K562 (cell line): ENCODE results near the gene TCF4. TPM values are rescaled to one million over a fixed set of nuclear protein-coding genes. Genes with fewer than 3 reads are reported as not detected.

ENCODE experiments used
- ATAC-seq: fragments of 200-7000 bp; cut with Tn5 transposase; 3 replicates; pipeline ENCODE4 v1.9.1; 2020; ENCODE audit warnings: moderate library complexity
- BruUV-seq: library from RNA; stranded (reverse); fragments of 400-500 nt; replicated peaks from 2 replicates; lab custom pipeline; 2021; lab: Mats Ljungman, UMichigan
- CTCF ChIA-PET: fragments of 300-600 bp; formaldehyde crosslinking; extraction: SDS; loops from one replicate; lab custom pipeline; 2021; ENCODE audit warnings: low intra/inter-chr PET ratio; lab: Yijun Ruan, JAX
- POLR2A ChIA-PET: fragments of 300-600, 350-650 bp; sonication (Branson Sonifier 250); formaldehyde crosslinking; extraction: SDS; loops from one replicate; lab custom pipeline; 2021; ENCODE audit warnings: antibody characterized with exemption, inconsistent platforms; lab: Yijun Ruan, JAX
- DNase-seq, 4 experiments: peaks; one replicate each; pipeline versions ENCODE4 v3.0.0 to v3.0.0-alpha.2; 2011 to 2018; ENCODE audit warnings: low spot score in 3 of 4, mixed read lengths in 3 of 4; ENCODE audit errors: extremely low read depth in 1 of 4
- FAIRE-seq: peaks from 2 replicates; lab custom pipeline; 2011; peaks lifted over from hg19 to GRCh38; lab: Jason Lieb, UNC
- H2AFZ ChIP-seq: 2 replicates; pipeline ENCODE4 v1.6.0; 2011; ENCODE audit warnings: low read depth, low read length, control low read depth, inconsistent platforms
- H3K27ac ChIP-seq: fragments of 200-600 bp; 3 replicates; pipeline ENCODE4 v1.8.0; 2011; ENCODE audit warnings: low read depth, mild to moderate bottlenecking, control low read depth, inconsistent platforms, low read length, moderate library complexity, mixed read lengths; ENCODE audit errors: extremely low read depth
- H3K27me3 ChIP-seq, 2 experiments: fragments of 300-600 bp in 1 of 2; 2 replicates in 1 of 2; 3 replicates in 1 of 2; pipeline versions ENCODE4 v1.6.0 to v1.8.0; 2011; ENCODE audit warnings: inconsistent platforms in 2 of 2, low read length in 2 of 2, mild to moderate bottlenecking in 1 of 2, mixed read lengths in 1 of 2, moderate library complexity in 1 of 2; ENCODE audit not compliant: control insufficient read depth in 2 of 2, insufficient read depth in 2 of 2
- H3K36me3 ChIP-seq: fragments of 300-600 bp; 3 replicates; pipeline ENCODE4 v1.8.0; 2011; ENCODE audit warnings: mild to moderate bottlenecking, low read length, inconsistent platforms; ENCODE audit not compliant: control insufficient read depth, insufficient read depth
- H3K4me1 ChIP-seq, 2 experiments: fragments of 200-600 bp in 1 of 2; replicated peaks in 1 of 2; 2 replicates in 1 of 2; 3 replicates in 1 of 2; pipeline versions ENCODE4 v1.5.1 to v1.8.0; 2011; ENCODE audit warnings: inconsistent platforms in 2 of 2, low read length in 2 of 2, mild to moderate bottlenecking in 1 of 2, mixed read lengths in 1 of 2, moderate library complexity in 1 of 2; ENCODE audit not compliant: control insufficient read depth in 2 of 2, insufficient read depth in 2 of 2
- H3K4me2 ChIP-seq: 2 replicates; pipeline ENCODE4 v1.6.1; 2011; ENCODE audit warnings: low read length, control low read depth, inconsistent platforms, mixed read lengths; ENCODE audit not compliant: insufficient read depth
- H3K4me3 ChIP-seq: fragments of 200-600 bp; sonication (generic), shearing (Covaris generic); 2 replicates; pipeline ENCODE4 v1.5.1; 2016; ENCODE audit warnings: control low read depth, inconsistent platforms
- H3K79me2 ChIP-seq: fragments of 200-600 bp; 3 replicates; pipeline ENCODE4 v1.8.0; 2011; ENCODE audit warnings: low read length, inconsistent platforms; ENCODE audit not compliant: control insufficient read depth, insufficient read depth
- H3K9ac ChIP-seq, 2 experiments: 2 replicates each; pipeline versions ENCODE4 v1.6.0 to v1.6.1; 2011; ENCODE audit warnings: low read depth in 2 of 2, low read length in 2 of 2, control low read depth in 1 of 2, inconsistent platforms in 1 of 2, mild to moderate bottlenecking in 1 of 2, mixed read lengths in 1 of 2; ENCODE audit not compliant: insufficient read depth in 1 of 2
- H3K9me1 ChIP-seq: one replicate; pipeline ENCODE4 v1.6.0; 2011; ENCODE audit warnings: inconsistent platforms, mild to moderate bottlenecking, low read length, moderate library complexity; ENCODE audit not compliant: control insufficient read depth, insufficient read depth
- H3K9me3 ChIP-seq: replicated peaks from 2 replicates; pipeline ENCODE4 v1.5.1; 2011; ENCODE audit warnings: low read depth, low read length, inconsistent platforms; ENCODE audit not compliant: control insufficient read depth, insufficient read depth
- H4K20me1 ChIP-seq: replicated peaks from 2 replicates; pipeline ENCODE4 v1.6.1; 2011; ENCODE audit warnings: low read length, inconsistent platforms, mixed read lengths; ENCODE audit not compliant: control insufficient read depth, insufficient read depth
- ATF4 ChIP-seq: fragments of 450-650 bp; formaldehyde crosslinking; IDR thresholded peaks from 2 replicates; pipeline ENCODE4 v1.4.0; 2022; ENCODE audit warnings: mild to moderate bottlenecking, moderate library complexity
- C11orf30 ChIP-seq: fragments of 450-650 bp; IDR thresholded peaks from 2 replicates; pipeline ENCODE4 v1.6.1; 2016; ENCODE audit warnings: low read depth, mild to moderate bottlenecking
- CREBBP ChIP-seq: IDR thresholded peaks from one replicate; pipeline ENCODE4 v1.6.1; 2012; ENCODE audit warnings: low read depth, mild to moderate bottlenecking, control low read depth, inconsistent platforms, low read length
- CTBP1 ChIP-seq: fragments of 450-650 bp; IDR thresholded peaks from 2 replicates; pipeline ENCODE4 v1.6.1; 2016; ENCODE audit warnings: borderline replicate concordance
- DNMT1 ChIP-seq: fragments of 450-650 bp; IDR thresholded peaks from 2 replicates; pipeline ENCODE4 v1.6.1; 2016; ENCODE audit warnings: antibody characterized with exemption, mild to moderate bottlenecking
- HBP1 ChIP-seq: fragments of 450-650 bp; formaldehyde crosslinking; IDR thresholded peaks from 2 replicates; pipeline ENCODE4 v1.4.0; 2022; ENCODE audit warnings: missing genetic modification characterization
- HDAC8 ChIP-seq: fragments of 450-650 bp; IDR thresholded peaks from 2 replicates; pipeline ENCODE4 v1.6.1; 2016; ENCODE audit warnings: mild to moderate bottlenecking, missing genetic modification characterization, moderate library complexity, missing compliant biosample characterization
- HNRNPL ChIP-seq: fragments of 200-400 bp; formaldehyde crosslinking; IDR thresholded peaks from 2 replicates; pipeline ENCODE4 v1.6.1; 2017; ENCODE audit warnings: low read depth, mild to moderate bottlenecking, low read length
- KLF13 ChIP-seq: fragments of 450-650 bp; IDR thresholded peaks from 2 replicates; pipeline ENCODE4 v1.6.1; 2016; ENCODE audit warnings: missing genetic modification characterization, low read depth, mild to moderate bottlenecking, missing compliant biosample characterization, moderate library complexity, borderline replicate concordance
- LARP7 ChIP-seq: fragments of 450-650 bp; IDR thresholded peaks from 2 replicates; pipeline ENCODE4 v1.6.1; 2016
- MEF2A ChIP-seq: IDR thresholded peaks from 2 replicates; pipeline ENCODE4 v1.6.1; 2011; ENCODE audit warnings: low read depth, mild to moderate bottlenecking, low read length, moderate library complexity; ENCODE audit not compliant: control insufficient read depth
- PATZ1 ChIP-seq: fragments of 250-450 bp; sonication (Bioruptor Pico); IDR thresholded peaks from 2 replicates; pipeline ENCODE4 v1.5.0; 2020; ENCODE audit warnings: mild to moderate bottlenecking, borderline replicate concordance
- SREBF1 ChIP-seq: fragments of 150-350 bp; IDR thresholded peaks from 2 replicates; pipeline ENCODE4 v1.6.1; 2014; ENCODE audit warnings: antibody characterized with exemption, low read depth, low read length, borderline replicate concordance
- TAL1 ChIP-seq: fragments of 450-650 bp; IDR thresholded peaks from 2 replicates; pipeline ENCODE4 v1.6.1; 2016; ENCODE audit warnings: mild to moderate bottlenecking
- TARDBP ChIP-seq: fragments of 450-650 bp; IDR thresholded peaks from 2 replicates; pipeline ENCODE4 v1.6.1; 2016
- TCFL5 ChIP-seq: fragments of 250-450 bp; sonication (Bioruptor Pico); conservative IDR thresholded peaks from 2 replicates; pipeline ENCODE4 v1.6.1; 2021; ENCODE audit warnings: mild to moderate bottlenecking, moderate library complexity, matching md5 sums
- ZBED1 ChIP-seq: IDR thresholded peaks from 2 replicates; pipeline ENCODE4 v1.6.1; 2014
- ZNF133 ChIP-seq: fragments of 250-450 bp; sonication (Bioruptor Pico); IDR thresholded peaks from 2 replicates; pipeline ENCODE4 v1.4.0; 2020; ENCODE audit warnings: mild to moderate bottlenecking
- ZNF561 ChIP-seq: fragments of 450-650 bp; formaldehyde crosslinking; conservative IDR thresholded peaks from 2 replicates; pipeline ENCODE4 v1.4.0; 2020; ENCODE audit warnings: mild to moderate bottlenecking, moderate library complexity
- ZNF655 ChIP-seq: fragments of 250-450 bp; sonication (Bioruptor Pico); IDR thresholded peaks from 2 replicates; pipeline ENCODE4 v1.5.0; 2021
- WGBS: fragments of 100-300 bp; shearing (Covaris generic); methylation state at CpG from one replicate; pipeline ENCODE4 v1.1.6; 2016; ENCODE audit warnings: low coverage, mixed read lengths; ENCODE audit not compliant: insufficient coverage; ENCODE audit errors: missing lambda C conversion rate; 5-methylcytosine and 5-hydroxymethylcytosine counted together
- in situ Hi-C: fragments of 300-500 bp; cut with MboI; formaldehyde crosslinking; loops from 4 replicates; pipeline ENCODE4 v1.15.0; 2018; ENCODE audit warnings: inconsistent platforms, mixed read lengths
- intact Hi-C: fragments of 100-400 bp; cut with micrococcal nuclease; formaldehyde crosslinking; loops from 2 replicates; pipeline ENCODE4 v1.14.2; 2022
- polyA plus RNA-seq, 8 experiments: library from polyadenylated mRNA; depleted of rRNA in 4 of 8; stranded (reverse) in 5 of 8; unstranded in 3 of 8; fragments of >200 nt; fragmentation: Nextera tagmentation in 2 of 8; fragmentation: Illumina TruSeq in 1 of 8; extraction: Ambion mirVana in 2 of 8; extraction: Trizol in 1 of 8; gene quantifications; 2 replicates each; pipeline versions ENCODE4 v1.2.1 to v1.2.3, GENCODE V29; 2011 to 2014; ENCODE audit warnings: inconsistent platforms in 1 of 8, missing spikeins in 1 of 8
- total RNA-seq, 7 experiments: library from RNA; depleted of rRNA in 6 of 7; stranded (reverse); fragments of >200 nt in 6 of 7; fragmentation: Illumina TruSeq in 2 of 7; extraction: Trizol in 2 of 7; gene quantifications; 2 replicates each; pipeline versions ENCODE4 v1.2.1 to v1.2.3, GENCODE V29; 2011 to 2021; ENCODE audit warnings: low replicate concordance in 1 of 7

Gene TCF4
- total and polyA plus RNA-seq, 9 of the 15 experiments (the other 6 are each of a cell fraction or from before 2014, with no cell fraction given), result 4.8 to 24.7 (median 15.2) TPM

- TF ChIP-seq HBP1 (CRISPR knock-in tag) (no peak), ZNF561 (CRISPR knock-in tag) (no peak), ZNF133 (no peak), LARP7 (no peak), ATF4 (no peak), TCFL5 (no peak), SREBF1 (no peak), CREBBP (no peak)
- TF ChIP-seq, all 486 proteins: peak for 0
These were observed 57.8 kb downstream of the TCF4 start (continued) for GRCh38 chr18:55530166-55530565.

- 59% methylated on average over 4 of the region's 4 CpGs for WGBS
- no peak for FAIRE-seq
- no TSS peak for BruUV-seq
- no peak for TF ChIP-seq TARDBP
- TF ChIP-seq MEF2A, result no peak
- TF ChIP-seq ZBED1, result no peak
- no peak for TF ChIP-seq PATZ1 (CRISPR knock-in tag)
- TF ChIP-seq HNRNPL, result no peak
- TF ChIP-seq ZNF655 (CRISPR knock-in tag), result no peak
- TF ChIP-seq DNMT1, result no peak
- no peak for TF ChIP-seq HDAC8 (tag)
- no peak for TF ChIP-seq C11orf30
- no peak for TF ChIP-seq KLF13
- no peak for TF ChIP-seq CTBP1
- no peak for TF ChIP-seq TAL1
These were observed 58.4 kb downstream of the TCF4 start for GRCh38 chr18:55529581-55529980.

More at GRCh38 chr18:55529581-55529980, 58.4 kb downstream of the TCF4 start:
- no peaks in the 10 kb centered on the region for H3K4me1 ChIP-seq
- no peak overlapping the region for H3K4me2 ChIP-seq
- H4K20me1 ChIP-seq, result no peaks in the 10 kb centered on the region
- no peaks in the 10 kb centered on the region for H3K27me3 ChIP-seq
- H3K79me2 ChIP-seq, result no peaks in the 10 kb centered on the region; the same call in 2 of the 3 replicates
- H3K36me3 ChIP-seq, result no peaks in the 10 kb centered on the region
- H2AFZ ChIP-seq, result no peak overlapping the region
- H3K4me3 ChIP-seq, result no peak overlapping the region
- POLR2A ChIA-PET, result no interaction called here
- no peak for DNase-seq
- in situ Hi-C loops (no loop called here), intact Hi-C loops (no loop called here)
- no peak for ATAC-seq
- H3K9ac ChIP-seq, result no peak overlapping the region
- no peak overlapping the region for H3K27ac ChIP-seq
- CTCF ChIA-PET, result no interaction called here
- H3K9me3 ChIP-seq, result no peaks in the 10 kb centered on the region
- H3K9me1 ChIP-seq, result no peaks in the 10 kb centered on the region
